ENCODE data around the gene STRA8. TPM values are rescaled to one million over a fixed set of nuclear protein-coding genes. Genes with fewer than 3 reads are reported as not detected.

STRA8 gene
- total and polyA plus RNA-seq, 9 donors, result not detected

DNA sequence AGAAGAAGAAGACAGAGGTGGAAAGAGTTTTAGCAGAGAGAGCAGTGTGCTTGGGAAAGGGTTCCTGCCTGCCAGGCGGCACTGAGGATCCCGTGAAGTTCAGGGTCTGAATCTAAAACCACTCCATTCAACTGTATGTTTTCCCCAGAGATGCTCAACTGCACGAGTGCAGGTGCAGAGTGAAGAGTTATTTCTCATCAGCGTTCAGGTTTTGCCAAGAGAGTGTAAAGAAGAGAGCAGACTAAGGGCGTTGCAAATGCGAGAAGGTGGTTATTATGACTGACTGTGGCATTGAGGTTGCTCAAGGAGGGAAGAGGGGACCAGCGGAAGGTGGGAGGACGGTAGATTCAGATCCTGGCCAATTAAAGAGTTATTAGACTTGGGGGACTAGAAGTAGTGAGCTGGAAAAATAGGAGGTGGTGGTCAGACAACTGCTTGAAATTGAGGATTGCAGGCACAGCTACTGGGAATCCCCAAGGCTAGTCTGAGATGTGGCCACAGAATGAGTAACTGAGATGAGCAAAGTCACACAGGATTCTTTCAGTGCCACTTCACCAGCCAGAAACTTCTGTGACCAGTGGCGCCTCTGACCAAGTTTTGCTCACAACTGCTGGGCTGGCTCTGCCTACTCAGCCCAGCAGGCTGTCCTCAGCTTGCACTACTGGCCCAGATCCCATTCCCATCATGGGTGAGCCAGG lies 29.1 kb downstream of the STRA8 start:
- 89 to 93% (median 93%) methylated on average over 9 of the region's 9 CpGs for WGBS, 3 donors
- intact Hi-C loops (cut with DNase I), result no loop called here
- H3K4me1 ChIP-seq (ENCODE audit: insufficient read depth), result no peaks in the 10 kb centered on the region
- no peak for DNase-seq
- H3K36me3 ChIP-seq, result no peaks in the 10 kb centered on the region
- TF ChIP-seq, protein P1, sequence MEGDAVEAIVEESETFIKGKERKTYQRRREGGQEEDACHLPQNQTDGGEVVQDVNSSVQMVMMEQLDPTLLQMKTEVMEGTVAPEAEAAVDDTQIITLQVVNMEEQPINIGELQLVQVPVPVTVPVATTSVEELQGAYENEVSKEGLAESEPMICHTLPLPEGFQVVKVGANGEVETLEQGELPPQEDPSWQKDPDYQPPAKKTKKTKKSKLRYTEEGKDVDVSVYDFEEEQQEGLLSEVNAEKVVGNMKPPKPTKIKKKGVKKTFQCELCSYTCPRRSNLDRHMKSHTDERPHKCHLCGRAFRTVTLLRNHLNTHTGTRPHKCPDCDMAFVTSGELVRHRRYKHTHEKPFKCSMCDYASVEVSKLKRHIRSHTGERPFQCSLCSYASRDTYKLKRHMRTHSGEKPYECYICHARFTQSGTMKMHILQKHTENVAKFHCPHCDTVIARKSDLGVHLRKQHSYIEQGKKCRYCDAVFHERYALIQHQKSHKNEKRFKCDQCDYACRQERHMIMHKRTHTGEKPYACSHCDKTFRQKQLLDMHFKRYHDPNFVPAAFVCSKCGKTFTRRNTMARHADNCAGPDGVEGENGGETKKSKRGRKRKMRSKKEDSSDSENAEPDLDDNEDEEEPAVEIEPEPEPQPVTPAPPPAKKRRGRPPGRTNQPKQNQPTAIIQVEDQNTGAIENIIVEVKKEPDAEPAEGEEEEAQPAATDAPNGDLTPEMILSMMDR (IDR thresholded peaks at IDR 0.05), result no peak
- TF ChIP-seq POLR2A (IDR thresholded peaks at IDR 0.05), result no peak
- TF ChIP-seq EP300 (IDR thresholded peaks at IDR 0.05), result no peak
- H3K9me3 ChIP-seq, result no peaks in the 10 kb centered on the region
- no peak overlapping the region for H3K27ac ChIP-seq
- no peak overlapping the region for H3K4me3 ChIP-seq
- H3K27me3 ChIP-seq, result no peaks in the 10 kb centered on the region

DNA sequence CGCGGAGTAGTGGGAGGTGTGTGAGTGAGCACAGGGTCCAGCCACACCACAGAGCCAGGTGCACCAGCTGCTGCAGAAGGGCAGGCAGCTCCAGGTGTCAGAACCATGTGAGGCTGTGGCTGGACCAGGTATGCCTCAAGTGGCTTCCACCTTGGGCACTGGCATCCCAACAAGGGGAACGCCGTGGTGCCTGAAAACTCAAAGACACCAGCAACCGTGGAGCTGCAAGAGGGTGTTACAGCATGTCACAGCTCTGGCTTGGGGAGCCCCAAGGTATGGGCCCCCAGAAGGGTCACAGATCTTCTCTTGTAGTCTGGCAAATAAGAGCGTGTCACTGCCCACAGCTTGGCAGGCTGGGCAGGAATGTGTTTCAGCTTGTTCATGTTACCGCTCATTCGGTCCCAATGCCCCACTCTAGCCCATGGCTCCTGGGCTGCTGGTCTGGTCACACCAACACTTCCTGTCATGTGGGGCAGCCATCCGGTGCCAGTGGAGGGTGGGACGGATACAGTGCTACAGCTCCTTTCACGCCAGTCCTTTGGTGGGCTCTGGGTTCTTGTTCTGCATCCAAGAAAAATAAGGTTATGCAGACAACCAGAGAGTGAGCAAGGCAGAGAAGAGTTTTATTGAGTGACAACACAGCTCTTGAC lies 29.8 kb downstream of the STRA8 start:
- WGBS, 3 donors, result 95 to 97% (median 97%) methylated on average over 11 of the region's 11 CpGs
- intact Hi-C loops (cut with DNase I), result no loop called here
- Histone ChIP-seq H3K9me3 (no peaks in the 10 kb centered on the region), H3K4me1 (ENCODE audit: insufficient read depth) (no peaks in the 10 kb centered on the region), H3K36me3 (no peaks in the 10 kb centered on the region), H3K27me3 (no peaks in the 10 kb centered on the region), H3K27ac (no peak overlapping the region), H3K4me3 (no peak overlapping the region)
- TF ChIP-seq, protein P1 (IDR thresholded peaks at IDR 0.05), result no peak
- TF ChIP-seq EP300 (IDR thresholded peaks at IDR 0.05), result no peak
- no peak for TF ChIP-seq POLR2A (IDR thresholded peaks at IDR 0.05)
- no peak for DNase-seq

DNA sequence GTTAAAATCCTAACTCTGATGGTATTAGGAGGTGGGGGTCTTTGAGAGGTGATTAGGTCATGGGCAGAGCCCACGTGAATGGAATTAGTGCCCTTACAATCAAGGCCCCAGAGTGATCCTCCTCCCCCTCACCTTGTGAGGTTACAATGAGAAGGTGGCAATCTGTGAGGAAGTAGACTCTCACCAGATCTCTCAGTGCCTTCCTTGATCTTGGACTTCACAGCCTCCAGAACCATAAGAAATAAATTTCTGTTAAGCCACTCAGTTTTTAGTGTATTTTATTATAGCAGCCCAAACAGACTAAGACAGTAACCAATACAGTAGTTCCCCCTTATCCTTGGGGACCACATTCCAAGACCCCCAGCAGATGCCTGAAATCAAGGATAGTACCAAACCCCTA lies 32.0 kb downstream of the STRA8 start:
- Histone ChIP-seq H3K4me1 (ENCODE audit: insufficient read depth) (no peaks in the 10 kb centered on the region), H3K9me3 (no peaks in the 10 kb centered on the region), H3K36me3 (no peaks in the 10 kb centered on the region), H3K4me3 (no peak overlapping the region), H3K27me3 (no peaks in the 10 kb centered on the region), H3K27ac (no peak overlapping the region)
- DNase-seq, result no peak
- intact Hi-C loops (cut with DNase I), result no loop called here
- no peak for TF ChIP-seq POLR2A (IDR thresholded peaks at IDR 0.05)
- TF ChIP-seq, protein P1 (IDR thresholded peaks at IDR 0.05), result no peak
- WGBS, 3 donors, result 50 to 70% (median 60%) methylated on average over 1 of the region's 1 CpG

DNA sequence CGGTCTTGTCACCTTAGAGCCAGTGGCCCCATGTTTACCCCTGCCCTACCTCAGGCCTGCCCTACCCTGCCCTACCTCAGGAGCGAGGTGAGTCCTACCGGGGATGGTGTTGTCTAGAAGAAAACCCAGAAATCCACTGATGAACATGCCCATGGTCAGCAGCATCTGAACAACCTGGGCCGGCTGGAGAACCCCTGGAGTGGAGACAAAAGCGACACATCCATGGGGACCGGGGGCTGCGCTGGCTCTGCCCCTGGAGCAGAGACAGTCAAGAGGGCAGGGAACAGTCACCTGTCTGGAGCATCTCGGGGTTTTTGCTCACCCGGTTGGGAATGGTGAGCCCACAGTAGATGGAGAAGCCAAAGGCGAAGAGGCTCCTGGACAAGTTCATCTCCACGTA lies 36.3 kb downstream of the STRA8 start:
- 85 to 92% (median 87%) methylated on average over 11 of the region's 11 CpGs for WGBS, 3 donors
- Histone ChIP-seq H3K27ac (no peak overlapping the region), H3K4me1 (ENCODE audit: insufficient read depth) (no peaks in the 10 kb centered on the region), H3K4me3 (no peak overlapping the region), H3K36me3 (no peaks in the 10 kb centered on the region), H3K27me3 (no peaks in the 10 kb centered on the region), H3K9me3 (no peaks in the 10 kb centered on the region)
- DNase-seq, result no peak
- no peak for TF ChIP-seq POLR2A (IDR thresholded peaks at IDR 0.05)
- no peak for TF ChIP-seq EP300 (IDR thresholded peaks at IDR 0.05)
- TF ChIP-seq, protein P1 (IDR thresholded peaks at IDR 0.05), result no peak
- intact Hi-C loops (cut with DNase I), result no loop called here
